Uterus (tissue), 4 donors: ENCODE measurements around the gene ALOX12B. TPM values are rescaled to one million over a fixed set of nuclear protein-coding genes. Genes with fewer than 3 reads are reported as not detected.

Source experiments
- DNase-seq, 2 donors: peaks; one replicate each; pipeline ENCODE4 v3.0.0-alpha.2; 2019 to 2020
- H3K27ac ChIP-seq, 2 donors: fragments of 200-600 bp; sonication (generic); 1 replicate in 1 of 2; 2 replicates in 1 of 2; pipeline ENCODE4 v1.5.1; 2016 to 2018
- H3K27me3 ChIP-seq, 2 donors: fragments of 200-600 bp; sonication (generic); one replicate each; pipeline ENCODE4 v1.5.1; 2018 to 2019; ENCODE audit warnings: control low read depth in 1 of 2
- H3K36me3 ChIP-seq, 2 donors: fragments of 200-600 bp; sonication (generic); one replicate each; pipeline ENCODE4 v1.5.1; 2019; ENCODE audit warnings: control low read depth in 1 of 2
- H3K4me1 ChIP-seq, 2 donors: fragments of 200-600 bp; sonication (generic); one replicate each; pipeline ENCODE4 v1.5.1; 2018 to 2019; ENCODE audit warnings: control low read depth in 1 of 2
- H3K4me3 ChIP-seq, 2 donors: fragments of 200-600 bp; sonication (generic); 1 replicate in 1 of 2; 2 replicates in 1 of 2; pipeline ENCODE4 v1.5.1; 2018 to 2019; ENCODE audit warnings: mild to moderate bottlenecking in 1 of 2
- H3K9me3 ChIP-seq, 2 donors: fragments of 200-600 bp; sonication (generic); one replicate each; pipeline ENCODE4 v1.5.1; 2019; ENCODE audit warnings: control low read depth in 1 of 2
- POLR2A ChIP-seq, 2 donors: fragments of 450-650 bp; IDR thresholded peaks; one replicate each; pipeline ENCODE4 v1.6.1; 2016; ENCODE audit warnings: antibody characterized with exemption in 2 of 2, mild to moderate bottlenecking in 1 of 2, moderate library complexity in 1 of 2
- intact Hi-C: fragments of 100-400 bp; cut with DNase I; formaldehyde crosslinking; loops from one replicate; pipeline ENCODE4 v1.15.1; 2023; ENCODE audit warnings: low total_unique reads
- total RNA-seq, 4 donors: library from RNA; depleted of rRNA in 3 of 4; stranded (reverse); fragments of >200 nt in 3 of 4; gene quantifications; one replicate each; pipeline versions ENCODE4 v1.1.0 to v1.2.4, GENCODE V29; 2014 to 2023
- TF ChIP-seq, protein P1 (sequence below), 4 experiments: fragments of 200-600 bp in 2 of 4; fragments of 450-650 bp in 2 of 4; sonication (generic) in 2 of 4; IDR thresholded peaks; one replicate each; pipeline ENCODE4 v1.5.1; 2016 to 2019; ENCODE audit warnings: antibody characterized with exemption in 4 of 4, mild to moderate bottlenecking in 2 of 4, moderate library complexity in 1 of 4
- donor health status: DM: yes; HTN: yes; CAD: no.

Gene ALOX12B
- total RNA-seq, 4 donors from 2014 or later = not detected

- Histone ChIP-seq H3K4me3 (no peak overlapping the region), H3K4me1 (peaks cover 0 to 18% of the 10 kb centered on the region in 2 donors), H3K36me3 (no peaks in the 10 kb centered on the region), H3K27me3 (no peaks in the 10 kb centered on the region), H3K9me3 (no peaks in the 10 kb centered on the region), H3K27ac (no peak overlapping the region)
- no peak for DNase-seq
- intact Hi-C loops = loop anchor here (10.0 kb wide), 1 partner anchor 57 kb away; no protein-coding TSS in a partner anchor
- no peak for TF ChIP-seq POLR2A (IDR thresholded peaks at IDR 0.05)
- TF ChIP-seq, protein P1, sequence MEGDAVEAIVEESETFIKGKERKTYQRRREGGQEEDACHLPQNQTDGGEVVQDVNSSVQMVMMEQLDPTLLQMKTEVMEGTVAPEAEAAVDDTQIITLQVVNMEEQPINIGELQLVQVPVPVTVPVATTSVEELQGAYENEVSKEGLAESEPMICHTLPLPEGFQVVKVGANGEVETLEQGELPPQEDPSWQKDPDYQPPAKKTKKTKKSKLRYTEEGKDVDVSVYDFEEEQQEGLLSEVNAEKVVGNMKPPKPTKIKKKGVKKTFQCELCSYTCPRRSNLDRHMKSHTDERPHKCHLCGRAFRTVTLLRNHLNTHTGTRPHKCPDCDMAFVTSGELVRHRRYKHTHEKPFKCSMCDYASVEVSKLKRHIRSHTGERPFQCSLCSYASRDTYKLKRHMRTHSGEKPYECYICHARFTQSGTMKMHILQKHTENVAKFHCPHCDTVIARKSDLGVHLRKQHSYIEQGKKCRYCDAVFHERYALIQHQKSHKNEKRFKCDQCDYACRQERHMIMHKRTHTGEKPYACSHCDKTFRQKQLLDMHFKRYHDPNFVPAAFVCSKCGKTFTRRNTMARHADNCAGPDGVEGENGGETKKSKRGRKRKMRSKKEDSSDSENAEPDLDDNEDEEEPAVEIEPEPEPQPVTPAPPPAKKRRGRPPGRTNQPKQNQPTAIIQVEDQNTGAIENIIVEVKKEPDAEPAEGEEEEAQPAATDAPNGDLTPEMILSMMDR (IDR thresholded peaks at IDR 0.05) = no peak
These were observed 40.7 kb upstream of the ALOX12B start for GRCh38 chr17:8128125-8128784.

DNA sequence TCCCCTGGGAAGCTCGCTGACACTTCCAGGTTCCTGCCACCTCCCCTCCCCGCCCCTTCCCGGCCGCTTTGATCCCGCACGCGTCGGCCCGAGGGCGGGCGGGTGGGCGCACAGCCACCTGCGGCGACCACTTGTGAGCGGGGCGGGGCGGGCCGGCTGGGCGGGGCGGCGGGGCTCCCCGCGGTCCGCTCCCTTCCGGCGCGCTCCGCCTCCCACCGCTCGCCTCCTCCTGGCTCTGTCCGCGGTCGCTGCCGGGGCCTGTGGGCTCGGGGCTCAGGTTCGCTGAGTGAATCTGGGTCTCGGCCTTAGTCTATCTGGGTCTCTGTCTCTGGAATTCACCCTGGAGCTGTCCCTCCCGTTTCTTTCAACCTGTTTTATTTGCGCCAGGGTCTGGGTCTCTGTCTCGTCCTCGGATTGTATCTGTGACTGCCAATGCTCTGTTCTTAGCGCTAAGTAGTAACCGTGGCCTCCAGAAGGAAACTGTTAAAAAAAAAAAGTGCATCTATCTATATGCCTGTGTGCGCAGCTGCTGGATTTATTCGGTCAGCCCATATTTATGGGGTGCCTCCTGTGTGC lies 39.1 kb upstream of the ALOX12B start:
- Histone ChIP-seq H3K4me1 (peaks cover 0 to 26% of the 10 kb centered on the region in 2 donors), H3K9me3 (no peaks in the 10 kb centered on the region), H3K4me3 (peak overlapping the region; percentile 65), H3K27ac (peak overlapping the region; percentile 85 to 90), H3K36me3 (no peaks in the 10 kb centered on the region), H3K27me3 (no peaks in the 10 kb centered on the region)
- TF ChIP-seq, protein P1 (IDR thresholded peaks at IDR 0.05) = no peak
- TF ChIP-seq POLR2A (IDR thresholded peaks at IDR 0.05) = no peak
- intact Hi-C loops = loop anchor here (10.0 kb wide), 1 partner anchor 58 kb away; no protein-coding TSS in a partner anchor
- peak; percentile 46 to 56 for DNase-seq

DNA sequence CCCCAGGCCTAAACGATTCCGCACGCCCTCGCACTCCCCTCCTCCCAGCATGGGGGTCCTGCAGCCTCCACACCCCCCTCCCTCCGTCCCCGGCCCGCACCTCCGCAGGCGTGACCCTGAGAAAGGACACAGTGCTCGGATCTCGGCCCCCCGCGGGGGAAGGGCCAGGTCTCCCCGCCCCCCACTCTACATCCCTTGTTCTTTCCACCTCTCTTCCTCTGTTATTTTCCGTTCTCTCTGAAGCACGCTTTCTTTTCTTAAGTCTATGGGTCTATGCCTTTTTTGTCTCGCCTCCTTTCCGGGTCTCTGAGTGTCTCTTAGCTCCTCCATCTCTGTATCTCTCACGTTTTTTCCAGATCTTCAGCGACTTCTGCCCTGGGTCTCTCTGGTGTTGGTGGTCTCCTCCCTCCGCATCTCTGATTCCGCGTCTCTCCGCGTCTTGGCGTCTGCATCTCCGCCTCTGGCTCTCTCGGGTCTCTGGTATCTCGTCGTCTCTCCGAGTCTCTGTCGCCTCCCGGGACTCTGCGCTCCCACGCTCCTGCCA lies 38.5 kb upstream of the ALOX12B start:
- peak overlapping the region; percentile 85 to 90 for H3K27ac ChIP-seq
- no peaks in the 10 kb centered on the region for H3K9me3 ChIP-seq
- DNase-seq = peak in 1 of 2 donors; percentile 55
- intact Hi-C loops = loop anchor here (10.0 kb wide), 1 partner anchor 59 kb away; no protein-coding TSS in a partner anchor
- TF ChIP-seq, protein P1 (IDR thresholded peaks at IDR 0.05) = no peak
- TF ChIP-seq POLR2A (IDR thresholded peaks at IDR 0.05) = no peak
- H3K36me3 ChIP-seq = no peaks in the 10 kb centered on the region
- peaks cover 0 to 31% of the 10 kb centered on the region in 2 donors for H3K4me1 ChIP-seq
- H3K27me3 ChIP-seq = no peaks in the 10 kb centered on the region
- peak overlapping the region; percentile 65 for H3K4me3 ChIP-seq

- H3K4me3 ChIP-seq = peak overlapping the region; percentile 65
These were observed 37.8 kb upstream of the ALOX12B start for GRCh38 chr17:8125154-8125946.

More at GRCh38 chr17:8125154-8125946, 37.8 kb upstream of the ALOX12B start:
- H3K9me3 ChIP-seq = no peaks in the 10 kb centered on the region
- H3K27ac ChIP-seq = peak overlapping the region; percentile 85 to 90
- no peaks in the 10 kb centered on the region for H3K27me3 ChIP-seq
- DNase-seq = peak; percentile 88 to 90
- H3K4me1 ChIP-seq = peaks cover 0 to 37% of the 10 kb centered on the region in 2 donors
- intact Hi-C loops = loop anchor here (10.0 kb wide), 1 partner anchor 59 kb away; no protein-coding TSS in a partner anchor
- no peaks in the 10 kb centered on the region for H3K36me3 ChIP-seq
- no peak for TF ChIP-seq POLR2A (IDR thresholded peaks at IDR 0.05)
- TF ChIP-seq, protein P1 (IDR thresholded peaks at IDR 0.05) = peak in 1 of 4 experiments; percentile 24
